ENCODE data around the gene PLCG2. TPM values are rescaled to one million over a fixed set of nuclear protein-coding genes. Genes with fewer than 3 reads are reported as not detected.
A peak's percentile ranks its signal among the peaks of the same experiment; 100 is the strongest.

PLCG2 gene
- polyA plus RNA-seq, 3 donors, result 19.5 to 47.4 (median 35.5) TPM

- Histone ChIP-seq H3K79me2 (ENCODE audit: insufficient read depth, low read length) (peaks cover 2% of the 10 kb centered on the region), H3K27me3 (ENCODE audit: control insufficient read depth in 2 of 2, insufficient read depth in 2 of 2, low read length in 2 of 2) (no peaks in the 10 kb centered on the region), H3K4me2 (replicated peaks; ENCODE audit: extremely low read depth, low read length, poor library complexity, severe bottlenecking) (no peak overlapping the region), H3K36me3 (replicated peaks in 1 of 2; ENCODE audit: control insufficient read depth in 1 of 2, insufficient read depth in 2 of 2, low read length in 2 of 2) (no peaks in the 10 kb centered on the region), H3K9ac (ENCODE audit: insufficient read depth, low read length, poor library complexity, severe bottlenecking) (no peak overlapping the region), H3K4me1 (ENCODE audit: control insufficient read depth in 1 of 2, insufficient read depth in 2 of 2, low read length in 2 of 2) (peaks cover 5 to 12% of the 10 kb centered on the region in 2 donors), H3K4me3 (replicated peaks in 1 of 3; ENCODE audit: low read depth in 2 of 3, low read length in 3 of 3) (no peak overlapping the region), H3K9me3 (replicated peaks in 1 of 2; ENCODE audit: control insufficient read depth in 1 of 2, insufficient read depth in 1 of 2, low read length in 2 of 2) (no peaks in the 10 kb centered on the region), H2AFZ (ENCODE audit: insufficient read depth, low read depth, low read length, poor library complexity, severe bottlenecking) (no peak overlapping the region), H4K20me1 (ENCODE audit: insufficient read depth, low read length) (no peaks in the 10 kb centered on the region), H3K27ac (ENCODE audit: low read depth in 1 of 2, low read length in 2 of 2) (no peak overlapping the region)
- Mint-ChIP-seq H3K9me3 (no peaks in the 10 kb centered on the region), H3K27ac (peak overlapping the region in 1 of 7 donors; percentile 50), H3K4me1 (peaks cover 15% of the 10 kb centered on the region), H3K36me3 (no peaks in the 10 kb centered on the region), H3K27me3 (ENCODE audit: low read depth in 3 of 3) (peaks cover 2 to 7% (median 5%) of the 10 kb centered on the region in 3 donors), H3K4me3 (peak overlapping the region; percentile 28 to 41)
- no peak for DNase-seq
- 4% methylated on average over 3 of the region's 7 CpGs for whole genome bisulfite sequencing (ENCODE audit: insufficient coverage)
- TF ChIP-seq CTCF (IDR thresholded peaks at IDR 0.05), result no peak
- intact Hi-C loops (cut with micrococcal nuclease), result loop anchor here in 1 of 2 donors (10.0 kb wide), 1 partner anchor 100 kb away; no protein-coding TSS in a partner anchor
These were observed 4.7 kb upstream of the PLCG2 start for GRCh38 chr16:81774348-81774747.

- Mint-ChIP-seq H3K9me3 (no peaks in the 10 kb centered on the region), H3K4me1 (peaks cover 24% of the 10 kb centered on the region), H3K27ac (no peak overlapping the region), H3K4me3 (no peak overlapping the region), H3K36me3 (no peaks in the 10 kb centered on the region), H3K27me3 (ENCODE audit: low read depth in 3 of 3) (peaks cover 2 to 7% (median 5%) of the 10 kb centered on the region in 3 donors)
- H3K27ac ChIP-seq (ENCODE audit: low read depth in 1 of 2, low read length in 2 of 2), result no peak overlapping the region
- TF ChIP-seq CTCF (IDR thresholded peaks at IDR 0.05), result no peak
- intact Hi-C loops (cut with micrococcal nuclease), result loop anchor here in 1 of 2 donors (10.0 kb wide), 1 partner anchor 99 kb away; no protein-coding TSS in a partner anchor
- H4K20me1 ChIP-seq (ENCODE audit: insufficient read depth, low read length), result peaks cover 11% of the 10 kb centered on the region
- H3K9ac ChIP-seq (ENCODE audit: insufficient read depth, low read length, poor library complexity, severe bottlenecking), result no peak overlapping the region
- H3K4me3 ChIP-seq (replicated peaks in 1 of 3; ENCODE audit: low read depth in 2 of 3, low read length in 3 of 3), result no peak overlapping the region
- DNase-seq, result no peak
- peaks cover 13 to 20% of the 10 kb centered on the region in 2 donors for H3K4me1 ChIP-seq (ENCODE audit: control insufficient read depth in 1 of 2, insufficient read depth in 2 of 2, low read length in 2 of 2)
- H2AFZ ChIP-seq (ENCODE audit: insufficient read depth, low read depth, low read length, poor library complexity, severe bottlenecking), result no peak overlapping the region
- H3K4me2 ChIP-seq (replicated peaks; ENCODE audit: extremely low read depth, low read length, poor library complexity, severe bottlenecking), result no peak overlapping the region
- H3K79me2 ChIP-seq (ENCODE audit: insufficient read depth, low read length), result peaks cover 14% of the 10 kb centered on the region
- no peaks in the 10 kb centered on the region for H3K9me3 ChIP-seq (replicated peaks in 1 of 2; ENCODE audit: control insufficient read depth in 1 of 2, insufficient read depth in 1 of 2, low read length in 2 of 2)
- H3K36me3 ChIP-seq (replicated peaks in 1 of 2; ENCODE audit: control insufficient read depth in 1 of 2, insufficient read depth in 2 of 2, low read length in 2 of 2), result no peaks in the 10 kb centered on the region
- H3K27me3 ChIP-seq (ENCODE audit: control insufficient read depth in 2 of 2, insufficient read depth in 2 of 2, low read length in 2 of 2), result no peaks in the 10 kb centered on the region
These were observed 3.5 kb upstream of the PLCG2 start for GRCh38 chr16:81775570-81775969.

All from CD14-positive monocyte (primary cell).